Left lung (tissue), 10 donors: ENCODE measurements around the gene ITPRIPL2. TPM values are rescaled to one million over a fixed set of nuclear protein-coding genes. Genes with fewer than 3 reads are reported as not detected.
A peak's percentile ranks its signal among the peaks of the same experiment; 100 is the strongest.

Source experiments
- ATAC-seq: fragments of 200-7000 bp; cut with Tn5 transposase; one replicate; pipeline ENCODE4 v1.9.1; 2020; ENCODE audit warnings: moderate library complexity
- DNase-seq, 4 donors: peaks; one replicate each; pipeline ENCODE4 v3.0.0-alpha.2; 2013 to 2020
- H3K27ac ChIP-seq, 2 donors: fragments of 200-600 bp; sonication (generic) in 1 of 2; one replicate each; pipeline versions ENCODE4 v1.5.0 to v1.8.0; 2020 to 2021
- H3K27me3 ChIP-seq, 2 donors: fragments of 200-600 bp; sonication (generic) in 1 of 2; one replicate each; pipeline versions ENCODE4 v1.5.0 to v1.8.0; 2020 to 2021
- H3K36me3 ChIP-seq, 2 donors: fragments of 200-600 bp; sonication (generic) in 1 of 2; one replicate each; pipeline versions ENCODE4 v1.5.0 to v1.8.0; 2020 to 2021
- H3K4me1 ChIP-seq, 2 donors: fragments of 200-600 bp; one replicate each; pipeline ENCODE4 v1.8.0; 2021
- H3K4me3 ChIP-seq, 2 donors: fragments of 200-600 bp; sonication (generic) in 1 of 2; one replicate each; pipeline versions ENCODE4 v1.5.0 to v1.8.0; 2020 to 2021; ENCODE audit warnings: mild to moderate bottlenecking in 1 of 2
- H3K9me3 ChIP-seq, 2 donors: fragments of 200-600 bp; sonication (generic) in 1 of 2; one replicate each; pipeline versions ENCODE4 v1.5.0 to v1.8.0; 2020 to 2021
- intact Hi-C, 2 donors: fragments of 100-400 bp; cut with DNase I; formaldehyde crosslinking; loops; one replicate each; pipeline versions ENCODE4 v1.11.2 to v1.14.2; 2022
- polyA plus RNA-seq, 6 donors: library from polyadenylated mRNA; unstranded; fragments of 120-200 nt; gene quantifications; one replicate each; pipeline ENCODE4 v1.2.1, GENCODE V29; 2013; ENCODE audit not compliant: insufficient read length in 6 of 6
- total RNA-seq, 2 donors: library from RNA; stranded (reverse); fragmentation: NEBNext Ultra II Directional; extraction: Animal tissue kit (Norgen Biotek cat#: 25700); gene quantifications; one replicate each; pipeline ENCODE4 v1.2.1, GENCODE V29; 2021
- TF ChIP-seq, protein P1 (sequence below), 2 donors: fragments of 200-600 bp; sonication (generic) in 1 of 2; IDR thresholded peaks; one replicate each; pipeline versions ENCODE4 v1.5.0 to v1.8.0; 2021; ENCODE audit warnings: antibody characterized with exemption in 2 of 2
- donor health status: DM: no; HTN: yes; CAD: no.
- donor health status: DM: no; HTN: no; CAD: no.

Gene ITPRIPL2
- total and polyA plus RNA-seq, 8 donors, result 24.6 to 82.7 (median 32.4) TPM

DNA sequence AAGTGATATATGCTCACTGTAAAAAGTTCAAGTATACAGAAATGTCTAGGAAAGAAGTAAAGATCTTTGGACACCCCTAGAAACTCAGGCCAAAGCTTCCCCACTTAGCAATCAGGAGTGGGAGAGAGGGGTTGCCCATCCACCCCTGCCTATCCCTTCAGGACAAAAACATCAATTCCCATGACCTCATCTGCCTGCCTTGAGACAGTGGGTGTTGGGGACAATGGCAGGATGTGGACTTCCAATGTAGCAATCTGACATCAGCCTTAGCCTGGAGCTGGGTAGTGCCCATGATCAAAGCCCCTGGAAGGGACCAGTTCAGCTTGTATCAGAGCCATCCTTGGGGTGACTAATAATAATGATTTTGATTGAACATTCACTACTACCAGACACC lies 18.1 kb downstream of the ITPRIPL2 start:
- intact Hi-C loops, result no loop called here

DNA sequence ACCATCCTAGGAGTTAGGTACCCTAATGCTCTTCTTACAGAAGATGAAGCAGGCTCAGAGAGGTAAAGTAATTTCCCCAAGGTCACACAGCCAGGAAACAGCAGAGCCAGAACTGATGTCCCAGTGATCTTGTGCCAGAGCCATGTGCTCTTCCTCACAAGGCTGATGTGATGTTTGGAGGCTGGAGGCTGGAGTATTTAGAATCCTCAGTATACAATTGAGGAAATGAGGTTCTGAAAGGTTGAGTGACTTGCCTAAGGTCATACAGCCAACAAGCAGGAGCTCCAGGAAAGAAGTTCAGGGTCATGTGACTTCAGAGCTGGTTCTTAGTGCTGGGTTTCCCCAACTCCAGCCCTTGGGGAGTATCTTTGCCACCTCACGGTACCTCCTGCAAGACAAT lies 18.5 kb downstream of the ITPRIPL2 start:
- H3K27ac ChIP-seq, result peak overlapping the region; percentile 77 to 82
- H3K4me3 ChIP-seq, result no peak overlapping the region
- no peak for ATAC-seq
- intact Hi-C loops, result no loop called here
- H3K27me3 ChIP-seq, result no peaks in the 10 kb centered on the region
- H3K36me3 ChIP-seq, result no peaks in the 10 kb centered on the region
- no peaks in the 10 kb centered on the region for H3K9me3 ChIP-seq
- TF ChIP-seq, protein P1, sequence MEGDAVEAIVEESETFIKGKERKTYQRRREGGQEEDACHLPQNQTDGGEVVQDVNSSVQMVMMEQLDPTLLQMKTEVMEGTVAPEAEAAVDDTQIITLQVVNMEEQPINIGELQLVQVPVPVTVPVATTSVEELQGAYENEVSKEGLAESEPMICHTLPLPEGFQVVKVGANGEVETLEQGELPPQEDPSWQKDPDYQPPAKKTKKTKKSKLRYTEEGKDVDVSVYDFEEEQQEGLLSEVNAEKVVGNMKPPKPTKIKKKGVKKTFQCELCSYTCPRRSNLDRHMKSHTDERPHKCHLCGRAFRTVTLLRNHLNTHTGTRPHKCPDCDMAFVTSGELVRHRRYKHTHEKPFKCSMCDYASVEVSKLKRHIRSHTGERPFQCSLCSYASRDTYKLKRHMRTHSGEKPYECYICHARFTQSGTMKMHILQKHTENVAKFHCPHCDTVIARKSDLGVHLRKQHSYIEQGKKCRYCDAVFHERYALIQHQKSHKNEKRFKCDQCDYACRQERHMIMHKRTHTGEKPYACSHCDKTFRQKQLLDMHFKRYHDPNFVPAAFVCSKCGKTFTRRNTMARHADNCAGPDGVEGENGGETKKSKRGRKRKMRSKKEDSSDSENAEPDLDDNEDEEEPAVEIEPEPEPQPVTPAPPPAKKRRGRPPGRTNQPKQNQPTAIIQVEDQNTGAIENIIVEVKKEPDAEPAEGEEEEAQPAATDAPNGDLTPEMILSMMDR (IDR thresholded peaks at IDR 0.05), result no peak
- no peak for DNase-seq
- H3K4me1 ChIP-seq, result peaks cover 31 to 78% of the 10 kb centered on the region in 2 donors

More for the DNA sequence above, 18.1 kb downstream of the ITPRIPL2 start:
- no peak for DNase-seq
- Histone ChIP-seq H3K4me3 (no peak overlapping the region), H3K27ac (peak overlapping the region; percentile 77 to 82), H3K27me3 (no peaks in the 10 kb centered on the region), H3K36me3 (no peaks in the 10 kb centered on the region), H3K9me3 (no peaks in the 10 kb centered on the region), H3K4me1 (peaks cover 27 to 76% of the 10 kb centered on the region in 2 donors)
- ATAC-seq, result no peak
- TF ChIP-seq, protein P1 (IDR thresholded peaks at IDR 0.05), result no peak

DNA sequence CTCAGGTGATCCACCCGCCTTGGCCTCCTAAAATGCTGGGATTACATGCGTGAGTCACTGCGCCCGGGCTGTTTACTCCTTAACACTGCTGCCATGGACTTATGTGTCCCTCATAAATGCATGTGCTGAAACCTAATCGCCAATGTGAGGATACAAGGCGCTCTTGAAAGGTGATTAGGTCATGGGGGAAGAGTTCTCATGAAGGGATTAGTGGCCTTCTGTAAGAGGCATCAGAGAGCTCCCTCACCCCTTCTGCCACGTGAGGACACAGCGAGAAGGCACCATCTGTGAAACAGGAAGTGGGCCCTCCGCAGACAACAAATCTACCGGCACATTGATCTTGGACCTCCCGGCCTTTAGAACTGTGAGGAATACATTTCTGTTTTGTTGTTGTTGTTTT lies 19.1 kb downstream of the ITPRIPL2 start:
- Histone ChIP-seq H3K27ac (peak overlapping the region in 1 of 2 donors; percentile 77), H3K4me1 (peaks cover 38 to 78% of the 10 kb centered on the region in 2 donors), H3K36me3 (no peaks in the 10 kb centered on the region), H3K4me3 (no peak overlapping the region), H3K27me3 (no peaks in the 10 kb centered on the region), H3K9me3 (no peaks in the 10 kb centered on the region)
- no peak for DNase-seq
- TF ChIP-seq, protein P1 (IDR thresholded peaks at IDR 0.05), result no peak
- intact Hi-C loops, result no loop called here
- no peak for ATAC-seq

DNA sequence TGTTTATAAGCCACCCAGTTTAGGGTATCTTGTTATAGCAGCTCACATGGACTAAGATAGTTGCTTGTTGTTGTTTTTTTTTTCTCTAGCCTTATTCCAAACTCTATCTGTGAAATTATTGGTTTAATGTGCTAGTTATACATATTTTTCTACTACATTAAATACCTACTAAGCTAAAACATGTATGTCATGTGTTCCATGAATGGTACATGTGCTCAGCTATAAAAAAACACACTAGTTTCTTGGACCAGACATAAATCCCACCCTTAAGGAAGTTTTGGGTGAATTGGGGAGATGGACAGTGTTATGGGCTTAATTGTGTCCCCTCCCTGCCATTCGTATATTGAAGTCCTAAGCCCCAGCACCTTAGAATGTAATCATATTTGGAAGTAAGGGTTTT lies 19.8 kb downstream of the ITPRIPL2 start:
- no peak overlapping the region for H3K27ac ChIP-seq
- H3K4me3 ChIP-seq, result no peak overlapping the region
- TF ChIP-seq, protein P1 (IDR thresholded peaks at IDR 0.05), result no peak
- peaks cover 43 to 76% of the 10 kb centered on the region in 2 donors for H3K4me1 ChIP-seq
- no peaks in the 10 kb centered on the region for H3K36me3 ChIP-seq
- DNase-seq, result no peak
- no peaks in the 10 kb centered on the region for H3K27me3 ChIP-seq
- intact Hi-C loops, result no loop called here
- no peak for ATAC-seq
- no peaks in the 10 kb centered on the region for H3K9me3 ChIP-seq

DNA sequence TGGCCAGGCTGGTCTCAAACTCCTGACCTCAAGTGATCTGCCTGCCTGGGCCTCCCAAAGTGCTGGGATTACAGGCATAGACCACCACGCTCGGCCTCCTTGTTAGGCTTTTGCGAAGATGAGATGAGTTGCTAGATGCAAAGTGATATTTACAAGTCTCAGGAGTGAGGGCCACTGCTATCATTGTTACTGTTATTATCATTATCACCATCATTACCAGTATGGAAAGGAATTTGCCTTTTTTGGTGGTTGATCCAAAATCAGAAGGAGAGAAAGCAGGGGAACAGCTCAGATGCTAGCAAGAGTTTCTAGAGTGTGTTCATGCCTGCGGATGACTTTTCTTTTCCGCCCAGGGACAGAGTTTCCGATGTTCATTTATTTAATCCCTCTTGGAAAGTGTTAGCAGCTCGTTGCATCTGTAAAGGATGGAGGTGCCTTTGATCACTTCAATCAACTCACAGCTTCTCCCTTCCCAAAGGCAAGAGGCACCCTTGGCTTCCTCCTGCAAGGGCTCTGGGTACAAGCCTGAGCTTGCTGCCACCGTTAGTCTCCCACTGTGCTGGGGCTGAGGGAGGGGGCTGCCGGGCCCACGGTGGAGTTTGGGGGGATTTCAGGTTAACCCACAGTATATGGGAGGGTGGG lies 21.6 kb downstream of the ITPRIPL2 start:
- H3K27me3 ChIP-seq, result no peaks in the 10 kb centered on the region
- ATAC-seq (no peak), DNase-seq (no peak)
- intact Hi-C loops, result no loop called here
- H3K9me3 ChIP-seq, result no peaks in the 10 kb centered on the region
- no peak overlapping the region for H3K4me3 ChIP-seq
- peaks cover 52 to 75% of the 10 kb centered on the region in 2 donors for H3K4me1 ChIP-seq
- H3K27ac ChIP-seq, result peak overlapping the region in 1 of 2 donors; percentile 34
- no peaks in the 10 kb centered on the region for H3K36me3 ChIP-seq
- TF ChIP-seq, protein P1 (IDR thresholded peaks at IDR 0.05), result no peak
